Measurements from ENCODE around the gene TMC2.
A peak's percentile ranks its signal among the peaks of the same experiment; 100 is the strongest.
"Not testable (repeated sequence)": the region's sequence is repeated elsewhere in the genome, so short reads cannot be mapped to it uniquely, and the experiment has no call there.

TMC2 gene

DNA sequence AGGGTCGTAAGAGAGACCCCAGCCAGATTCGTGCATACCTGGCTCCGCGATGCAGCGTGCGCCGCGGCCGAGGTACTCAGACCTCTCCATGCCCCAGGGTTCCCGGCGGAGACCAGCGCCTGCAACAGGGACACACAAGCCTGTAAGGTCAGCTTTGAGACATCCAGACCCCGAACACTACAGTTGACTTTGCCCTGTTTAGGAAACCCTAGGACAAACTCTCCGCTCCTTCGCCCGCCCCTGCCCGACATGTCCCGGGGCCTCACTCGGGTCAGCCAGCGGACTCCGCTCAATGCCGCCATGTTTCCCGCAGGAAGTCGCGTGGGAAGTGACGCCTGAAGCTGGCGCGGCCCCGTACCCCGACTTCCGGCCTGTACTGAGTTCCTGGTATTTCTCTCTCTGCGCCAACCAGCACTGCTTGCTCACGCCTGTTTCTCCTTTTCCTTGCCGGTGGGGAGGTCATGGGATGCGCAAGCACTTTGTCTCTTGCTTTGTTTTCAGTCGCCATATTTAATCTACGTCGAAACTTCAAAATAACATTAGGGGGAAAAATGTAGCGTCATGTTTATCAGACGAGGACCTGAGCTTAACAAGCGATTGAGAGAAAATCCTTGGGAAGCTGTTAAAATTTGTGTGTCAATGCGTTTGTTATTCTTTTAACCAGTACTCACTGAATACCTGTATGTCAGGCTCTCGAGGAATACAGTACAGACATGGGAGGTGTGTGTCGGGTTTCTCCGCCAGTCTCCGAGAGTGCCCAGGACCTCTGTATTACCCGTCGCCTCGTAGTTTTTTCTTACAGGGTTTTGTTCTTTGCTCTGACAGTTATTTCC is 127.7 kb downstream of the TMC2 start, which contains the start of gene IDH3B:
TSS of gene IDH3B (minus strand) at position 330 of the 833 bp plus-strand sequence. CDS start at position 302, 28 bp downstream.
- peak; percentile 93 for DNase-seq

DNA sequence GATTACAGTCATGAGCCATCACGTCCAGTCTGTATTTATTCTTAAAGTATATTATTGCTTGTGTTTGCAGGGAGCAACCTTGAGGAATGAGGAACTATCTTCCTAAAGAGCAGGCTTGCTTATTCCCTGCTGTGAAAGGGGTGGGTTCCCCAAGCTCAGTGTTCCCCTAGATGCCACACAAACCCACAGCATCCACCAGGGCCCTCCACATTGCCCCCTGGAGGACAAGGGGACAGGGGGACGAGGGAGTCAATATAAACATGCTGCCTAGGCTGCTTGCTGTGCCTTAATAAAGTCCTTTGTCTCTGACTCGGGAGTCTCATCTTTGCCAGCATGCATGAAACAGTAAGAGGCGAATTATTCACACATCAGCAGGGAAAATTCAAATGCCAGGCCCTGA is 135.6 kb downstream of the TMC2 start:
- no peak for DNase-seq

DNA sequence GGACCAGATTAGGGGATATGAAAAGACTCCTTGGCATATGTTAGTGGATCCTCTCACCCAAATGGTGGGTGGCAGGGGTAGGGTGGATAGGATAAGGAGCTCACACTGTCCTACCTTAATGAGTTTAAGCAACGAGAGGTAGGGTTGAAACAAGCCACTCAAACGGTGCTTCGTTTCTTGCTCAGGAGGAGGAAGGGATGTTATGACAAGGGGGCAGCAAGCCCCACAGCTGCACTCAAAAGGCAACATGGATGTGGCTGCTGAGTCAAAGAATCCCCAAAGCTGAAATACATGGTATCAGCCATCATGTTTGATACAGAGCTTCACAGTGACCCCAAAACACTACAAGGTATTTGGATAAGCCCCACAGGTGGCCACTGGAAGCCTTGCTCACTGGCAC is 136.1 kb downstream of the TMC2 start:
- DNase-seq: no peak

DNA sequence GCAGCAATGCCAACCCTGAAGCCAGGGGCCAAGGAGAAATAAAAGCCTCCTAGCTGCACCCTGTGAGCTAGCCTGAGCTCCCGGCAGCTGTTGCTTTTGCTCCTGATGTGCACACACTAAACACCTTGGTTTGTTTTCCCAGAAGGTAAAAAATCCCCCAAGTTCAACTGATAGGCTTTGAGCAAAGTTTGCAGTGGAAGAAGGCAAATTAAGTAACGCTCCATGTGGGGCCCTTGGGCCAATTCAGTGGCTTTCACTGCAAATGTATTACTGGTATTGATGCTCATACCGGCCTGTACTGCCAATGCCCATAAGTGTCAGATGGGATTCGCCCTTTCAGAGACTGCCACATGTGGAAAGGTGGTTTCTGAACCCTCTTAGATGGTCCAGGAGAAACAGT is 137.1 kb downstream of the TMC2 start:
- no peak for DNase-seq

DNA sequence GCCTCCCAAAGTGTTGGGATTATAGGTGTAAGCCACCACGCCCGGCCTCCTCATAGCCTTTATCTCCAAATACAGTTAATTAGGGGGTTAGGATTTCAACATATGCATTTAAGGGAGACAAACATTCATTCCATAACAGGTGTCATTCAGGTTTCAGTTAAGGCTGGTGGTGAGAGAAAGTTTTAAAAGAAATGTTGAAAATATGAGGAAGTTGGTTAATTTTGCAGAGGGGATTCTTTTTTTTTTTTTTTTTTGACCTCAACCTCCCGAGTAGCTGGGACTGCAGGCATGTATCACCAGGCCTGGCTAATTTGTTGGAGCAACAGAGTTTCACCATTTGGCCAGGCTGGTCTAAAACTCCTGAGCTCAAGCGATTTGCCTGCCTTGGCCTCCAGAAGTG is 143.7 kb downstream of the TMC2 start:
- no peak for DNase-seq

DNA sequence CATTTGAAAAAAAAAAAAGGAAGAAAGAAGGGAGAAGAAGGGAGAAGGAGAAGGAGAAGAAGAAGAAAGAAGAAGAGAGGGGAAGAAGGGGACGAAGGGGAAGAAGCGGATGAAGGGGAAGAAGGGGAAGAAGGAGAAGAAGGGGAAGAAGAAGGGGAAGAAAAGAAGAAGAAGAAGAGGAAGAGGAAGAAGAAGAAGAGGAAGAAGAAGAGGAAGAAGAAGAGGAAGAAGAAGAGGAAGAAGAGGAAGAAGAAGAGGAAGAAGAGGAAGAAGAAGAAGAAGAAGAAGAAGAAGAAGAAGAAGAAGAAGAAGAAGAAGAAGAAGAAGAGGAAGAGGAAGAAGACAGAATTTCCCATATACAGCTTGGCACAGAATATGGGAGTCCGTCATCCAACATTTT is 145.7 kb downstream of the TMC2 start:
- not testable (repeated sequence) for DNase-seq

DNA sequence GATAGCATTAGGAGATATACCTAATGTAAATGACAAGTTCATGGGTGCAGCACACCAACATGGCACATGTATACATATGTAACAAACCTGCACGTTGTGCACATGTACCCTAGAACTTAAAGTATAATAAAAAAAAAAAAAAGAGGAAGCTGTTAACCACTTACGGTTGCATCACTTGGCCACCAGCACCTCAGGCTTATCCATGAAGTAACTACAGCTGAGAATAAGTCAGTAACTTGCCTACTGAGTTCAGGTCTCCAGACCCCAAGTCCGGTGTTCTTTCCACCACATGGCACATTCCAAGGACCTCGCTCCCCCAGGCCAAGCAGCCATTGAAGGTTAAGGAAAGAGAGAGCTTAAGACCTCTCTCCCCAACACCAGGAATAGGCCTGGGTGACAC is 148.4 kb downstream of the TMC2 start:
- not testable (repeated sequence) for DNase-seq

DNA sequence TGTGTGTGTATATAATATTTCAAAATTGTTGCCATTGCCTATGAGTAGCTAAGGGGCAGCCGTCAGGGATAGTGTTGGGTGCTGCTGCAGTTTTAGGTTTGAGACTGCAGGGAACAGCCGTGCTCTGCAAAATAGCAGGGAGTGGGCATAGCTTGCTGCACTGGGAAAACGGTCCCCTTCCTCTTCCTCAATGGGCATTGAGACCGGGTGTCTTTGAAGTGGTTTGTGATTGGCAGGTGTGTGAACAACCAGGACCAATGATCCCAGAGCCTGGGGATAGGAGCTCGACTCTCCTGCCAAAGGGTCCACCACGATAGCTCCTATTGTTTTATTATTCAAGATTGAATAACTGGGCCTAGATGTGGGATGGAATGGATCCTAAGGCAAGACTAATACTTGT is 151.1 kb downstream of the TMC2 start:
- DNase-seq: no peak

DNA sequence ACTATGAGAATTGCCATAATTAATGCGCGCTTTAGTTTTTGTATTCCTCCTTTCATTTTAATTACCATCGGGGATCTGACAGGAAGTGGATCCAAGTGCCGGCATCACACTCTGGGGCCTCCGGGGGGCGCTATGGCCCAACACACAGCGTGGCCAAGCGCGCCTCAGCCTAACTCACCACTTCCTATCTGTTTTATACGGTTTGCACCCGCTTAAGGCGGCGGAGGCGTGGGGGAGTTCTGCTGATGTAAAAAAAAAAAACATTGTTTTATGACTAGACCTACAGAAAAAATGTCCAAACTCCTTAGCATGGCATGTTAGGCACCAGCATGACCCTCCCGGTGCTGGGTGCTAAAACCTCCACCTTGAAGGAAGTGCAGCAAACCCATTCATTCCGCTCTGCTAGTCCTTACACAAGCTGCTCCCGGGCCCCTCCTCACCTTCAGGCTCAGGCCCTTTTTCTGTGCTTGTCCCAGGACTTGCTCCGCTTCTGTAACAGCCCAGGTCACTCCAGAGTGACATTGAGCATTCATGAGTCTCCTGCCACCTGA is 151.7 kb downstream of the TMC2 start:
- peak; percentile 48 for DNase-seq

DNA sequence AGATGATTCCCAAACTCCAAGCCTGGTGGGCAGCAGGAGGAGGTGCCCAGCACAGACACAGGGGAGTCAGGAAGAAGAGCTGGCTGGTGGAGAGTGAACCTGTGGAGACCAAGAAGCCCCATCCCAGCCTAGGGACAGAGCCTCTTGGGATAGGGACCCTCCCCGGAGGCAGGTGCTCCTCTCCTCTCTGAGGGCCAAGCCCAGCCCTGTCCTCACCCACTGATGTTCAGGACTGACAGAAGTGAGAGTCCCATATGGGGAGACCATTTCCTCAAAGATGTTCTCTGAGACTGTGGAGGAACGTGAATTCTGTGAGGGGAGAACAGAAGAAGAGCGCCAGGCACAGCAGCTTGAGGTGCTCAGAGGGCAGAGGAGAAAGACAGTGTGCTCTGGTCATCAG is 153.8 kb downstream of the TMC2 start:
- DNase-seq: no peak

DNA sequence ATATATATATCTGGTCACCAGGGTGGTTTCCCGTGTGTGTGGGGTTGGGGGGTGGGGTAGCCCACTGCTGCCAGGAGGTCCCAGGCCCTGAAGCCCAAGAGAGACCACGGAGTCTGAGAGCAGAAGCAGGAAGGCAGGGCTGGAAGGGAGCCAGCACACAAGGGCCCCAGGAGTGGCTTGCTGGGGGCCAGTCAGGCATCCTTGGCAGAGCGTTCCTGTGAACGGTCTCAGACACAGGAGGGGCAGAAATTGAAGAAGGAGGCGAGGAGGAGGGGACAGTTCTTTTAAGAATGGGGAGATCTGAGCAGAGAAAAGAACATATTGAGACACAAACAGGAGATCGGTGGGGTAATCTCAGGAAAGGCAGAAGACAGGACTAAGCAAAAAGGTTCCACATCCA is 154.3 kb downstream of the TMC2 start:
- no peak for DNase-seq

DNA sequence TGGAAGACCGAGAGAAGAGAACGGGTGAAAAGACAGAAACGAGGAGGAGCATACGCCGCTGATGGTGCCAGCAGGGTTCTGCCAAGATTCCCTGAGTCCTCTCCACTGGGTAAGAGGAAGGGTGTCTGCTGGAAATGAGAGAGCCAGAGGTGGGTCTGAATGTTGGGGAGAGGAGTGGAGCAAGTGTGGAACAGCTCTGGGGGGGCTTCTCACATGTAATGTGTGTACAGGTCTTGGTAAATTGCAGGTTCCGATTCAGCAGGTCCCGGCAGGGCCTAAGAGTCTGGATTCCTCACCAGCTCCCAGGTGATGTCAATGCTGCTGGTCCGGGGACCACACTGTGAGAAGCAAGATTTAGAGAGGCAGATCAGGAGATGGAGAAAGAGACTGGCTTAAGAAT is 154.8 kb downstream of the TMC2 start:
- DNase-seq: no peak

Data from fibroblast of skin of right biceps (primary cell).